Stimulated activated CD8-positive, alpha-beta memory T cell treated with anti-CD3 and anti-CD28 coated beads, Interleukin-12 subunit alpha, Interleukin-12 subunit beta, amount 100 ng/mL, for 24 hours (primary cell): ENCODE data around the gene CREB3L4.
A peak's percentile ranks its signal among the peaks of the same experiment; 100 is the strongest.

ENCODE experiments used
- DNase-seq: peaks from one replicate; pipeline ENCODE4 v3.0.0-alpha.2; 2020; ENCODE audit errors: extremely low read depth

Gene CREB3L4

DNA sequence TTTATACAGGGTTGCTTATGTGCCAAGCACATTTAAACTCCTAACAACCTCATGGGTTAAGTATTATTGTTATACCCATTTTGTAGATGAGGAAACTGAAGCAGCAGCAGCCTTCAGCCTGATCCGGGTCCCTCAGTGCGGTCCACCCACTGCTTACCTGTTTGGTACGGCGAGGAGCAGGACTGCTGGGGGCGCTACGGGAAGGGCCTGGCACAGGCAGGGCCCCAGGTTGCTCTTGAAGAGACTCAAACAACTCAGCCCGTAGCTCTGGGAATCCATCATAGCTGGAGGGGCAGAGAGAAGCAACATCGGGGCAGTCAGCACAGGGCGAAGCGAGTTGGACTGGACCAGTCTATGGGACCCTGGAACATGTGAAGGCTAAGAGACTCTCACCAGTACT is 30.4 kb upstream of the CREB3L4 start:
- no peak for DNase-seq

DNA sequence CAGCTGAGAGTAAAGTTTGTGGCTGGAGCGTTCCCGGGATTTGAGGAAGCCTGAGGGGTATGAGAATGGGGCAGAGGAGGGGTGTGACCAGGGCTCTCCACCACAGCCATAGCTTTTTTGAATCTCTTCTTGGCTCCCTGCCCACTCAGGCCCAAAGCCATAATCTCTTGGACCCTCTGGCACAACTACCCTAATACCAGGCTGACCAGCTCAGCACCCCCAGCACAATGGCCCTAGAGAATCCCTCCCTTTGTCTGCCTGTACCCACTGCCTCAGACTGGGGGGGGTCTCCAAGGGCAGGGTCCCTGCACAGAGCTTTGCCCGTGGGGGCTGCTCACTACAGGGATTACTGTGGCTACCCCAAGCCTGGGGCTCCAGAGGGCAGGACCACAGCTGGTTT is 28.7 kb upstream of the CREB3L4 start:
- DNase-seq: no peak

DNA sequence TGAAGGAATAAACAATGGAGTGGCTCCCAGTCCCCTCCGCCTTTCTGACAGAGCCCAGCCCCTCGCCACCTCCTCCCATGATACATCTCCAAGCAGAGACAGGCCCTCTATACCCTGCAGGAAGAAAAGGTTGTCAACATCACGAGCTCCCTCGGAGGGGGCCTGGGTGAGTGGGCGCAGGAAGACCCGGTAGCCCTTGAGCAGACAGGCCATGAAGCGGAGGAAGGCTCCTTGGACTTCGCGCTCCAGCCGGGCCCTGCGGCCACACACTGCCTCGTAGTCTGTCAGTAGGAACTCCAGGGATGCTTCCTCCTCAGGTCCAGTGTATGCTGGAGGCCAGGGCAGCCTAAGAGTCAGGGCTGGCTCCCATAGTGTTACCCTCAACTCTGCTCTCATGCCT is 28.2 kb upstream of the CREB3L4 start:
- no peak for DNase-seq

DNA sequence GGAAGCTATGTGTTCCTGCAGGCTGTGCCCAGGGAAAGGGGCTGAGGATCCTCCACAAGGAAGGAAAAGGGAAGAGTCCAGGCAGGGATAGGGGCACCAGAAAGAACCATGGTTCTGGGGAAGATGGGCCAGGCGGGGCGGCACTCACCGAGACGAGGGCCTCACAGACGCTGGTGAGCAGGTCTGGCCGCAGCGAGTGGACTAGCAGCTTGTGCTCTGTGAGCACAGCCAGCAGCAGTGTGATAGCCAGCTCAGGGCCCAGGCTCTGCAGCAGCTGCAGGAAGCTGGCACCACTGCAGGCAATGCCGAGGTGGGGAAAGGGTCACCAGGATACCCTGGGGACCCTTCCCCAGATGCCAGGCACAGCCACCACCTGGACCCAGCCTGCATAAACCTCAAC is 26.9 kb upstream of the CREB3L4 start:
- no peak for DNase-seq

DNA sequence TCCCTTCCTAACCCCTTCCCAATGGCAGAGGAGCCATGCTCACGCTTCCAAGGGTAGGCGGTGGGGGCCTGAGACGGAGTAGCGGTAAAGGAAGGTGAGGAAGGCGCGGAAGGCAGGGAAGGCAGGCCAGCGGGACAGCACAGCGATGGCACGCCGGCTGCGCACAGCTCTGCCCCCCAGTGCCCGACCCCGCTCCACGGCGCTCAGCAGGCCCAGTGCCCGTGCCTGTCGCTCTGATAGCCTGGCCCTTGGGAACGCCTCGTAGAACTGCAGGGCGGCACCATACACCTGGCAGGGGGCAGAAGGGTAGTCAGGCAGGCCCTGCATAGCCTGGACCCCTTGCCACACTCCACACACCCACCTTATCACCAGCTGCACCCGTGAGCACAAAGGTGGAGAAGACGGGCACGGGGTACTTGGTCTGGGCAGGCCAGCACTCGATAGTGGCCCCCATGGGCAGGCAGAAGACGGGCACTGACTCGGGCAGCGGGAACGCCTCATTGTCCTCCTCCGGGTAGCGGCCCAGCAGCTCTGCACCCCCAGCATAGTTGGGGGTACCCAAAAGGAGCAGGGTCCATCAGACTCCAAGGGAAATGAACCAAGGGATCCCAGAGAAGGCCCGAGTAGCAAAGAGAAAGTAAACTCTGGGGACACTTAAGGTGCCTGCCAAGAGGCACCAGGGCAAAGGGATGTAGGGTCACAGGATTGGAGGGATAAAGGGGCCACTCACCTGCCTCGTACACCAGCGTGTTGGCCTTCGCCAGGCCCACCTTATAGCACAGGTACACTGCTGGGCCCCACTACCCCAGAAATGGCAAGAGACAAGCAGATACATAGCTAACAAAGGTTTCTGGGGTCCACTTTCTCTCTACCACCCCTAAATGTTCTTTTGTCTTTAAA is 25.6 kb upstream of the CREB3L4 start:
- DNase-seq: no peak

DNA sequence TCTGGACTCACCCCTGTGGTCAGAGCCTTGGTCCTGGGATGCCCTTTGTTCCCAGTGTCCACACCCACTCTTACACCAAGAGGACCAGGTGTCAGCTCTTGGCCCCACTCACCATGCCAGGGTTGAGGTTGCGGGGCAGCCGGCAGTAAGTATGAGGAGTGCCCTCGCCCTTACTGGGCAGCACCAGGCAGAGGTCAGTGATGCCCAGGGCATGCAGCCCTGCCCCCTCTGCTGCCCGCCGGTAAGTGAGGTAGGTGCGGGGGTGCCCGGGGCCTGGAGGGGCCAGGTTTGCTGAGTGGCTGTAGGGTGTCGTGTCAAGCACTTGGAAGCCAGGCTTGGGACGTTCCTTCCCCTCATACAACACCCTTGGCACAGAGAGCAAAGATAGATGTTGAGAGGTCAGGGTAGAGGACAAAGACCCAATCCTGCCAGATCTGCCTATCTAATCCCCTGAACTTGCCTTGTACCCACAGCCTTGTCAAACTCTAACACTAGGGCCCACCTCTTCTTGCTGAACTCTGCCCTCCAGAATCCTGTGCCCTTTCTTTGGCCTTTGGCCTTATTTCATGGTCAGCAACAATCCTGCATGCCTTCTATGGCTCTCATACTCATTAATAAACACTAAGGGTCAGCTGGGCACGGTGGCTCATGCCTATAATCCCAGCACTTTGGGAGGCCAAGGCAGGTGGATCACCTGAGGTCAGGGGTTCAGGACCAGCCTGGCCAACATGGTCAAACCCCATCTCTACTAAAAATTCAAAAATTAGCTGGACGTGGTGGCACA is 24.7 kb upstream of the CREB3L4 start:
- DNase-seq: no peak

DNA sequence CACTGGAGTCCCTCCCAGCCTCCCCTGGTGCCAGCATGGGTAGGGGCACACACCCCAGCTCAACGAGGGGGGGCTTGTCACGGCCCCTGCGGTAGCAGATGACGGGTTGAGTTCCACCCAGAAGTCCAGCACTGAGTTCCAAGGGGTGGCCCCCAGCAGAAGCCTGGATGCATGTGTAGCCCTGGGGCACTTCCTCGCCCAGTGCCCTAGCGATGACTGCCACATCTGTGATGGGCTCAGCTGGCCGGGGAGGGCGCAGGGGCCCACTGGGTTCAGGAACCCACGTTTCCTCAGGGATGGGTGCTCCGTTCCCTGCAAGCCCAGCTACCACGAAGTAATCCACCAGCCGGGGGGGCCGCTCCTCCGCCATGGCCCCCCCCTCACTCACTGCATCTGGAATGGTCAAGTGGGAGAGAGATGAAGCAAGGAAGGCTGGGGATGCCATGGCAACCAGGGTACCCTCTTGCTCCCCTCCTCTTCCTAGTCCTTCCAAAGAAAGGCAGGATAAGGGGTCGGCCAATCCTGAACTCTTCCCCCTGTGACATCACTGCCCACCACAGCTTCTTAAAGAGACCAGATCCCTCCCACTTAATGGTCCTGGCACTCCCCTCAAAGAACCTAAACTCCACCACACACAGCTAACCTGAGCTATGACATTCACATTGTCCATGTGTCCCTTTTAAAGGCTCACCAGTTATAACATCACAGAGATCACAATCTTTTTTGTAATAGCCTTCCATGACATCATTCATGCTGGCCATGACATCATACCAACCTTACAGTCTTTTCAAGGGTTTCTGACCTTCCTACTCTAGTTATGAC is 23.5 kb upstream of the CREB3L4 start:
- DNase-seq: no peak

DNA sequence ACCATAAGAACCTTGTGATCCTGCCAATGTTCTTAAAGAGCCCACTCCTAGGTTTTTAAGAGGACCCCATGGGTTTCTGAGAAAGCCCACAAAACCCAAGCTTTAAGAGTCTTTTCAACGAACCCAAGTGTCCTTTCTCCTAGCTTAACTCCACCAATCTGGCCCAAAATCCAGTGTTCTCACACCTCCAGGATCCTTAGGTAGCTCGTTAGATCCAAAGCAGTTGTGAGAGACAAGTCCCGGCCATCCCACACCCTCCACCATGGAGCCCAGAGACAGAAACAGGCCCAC is 22.9 kb upstream of the CREB3L4 start:
- no peak for DNase-seq

DNA sequence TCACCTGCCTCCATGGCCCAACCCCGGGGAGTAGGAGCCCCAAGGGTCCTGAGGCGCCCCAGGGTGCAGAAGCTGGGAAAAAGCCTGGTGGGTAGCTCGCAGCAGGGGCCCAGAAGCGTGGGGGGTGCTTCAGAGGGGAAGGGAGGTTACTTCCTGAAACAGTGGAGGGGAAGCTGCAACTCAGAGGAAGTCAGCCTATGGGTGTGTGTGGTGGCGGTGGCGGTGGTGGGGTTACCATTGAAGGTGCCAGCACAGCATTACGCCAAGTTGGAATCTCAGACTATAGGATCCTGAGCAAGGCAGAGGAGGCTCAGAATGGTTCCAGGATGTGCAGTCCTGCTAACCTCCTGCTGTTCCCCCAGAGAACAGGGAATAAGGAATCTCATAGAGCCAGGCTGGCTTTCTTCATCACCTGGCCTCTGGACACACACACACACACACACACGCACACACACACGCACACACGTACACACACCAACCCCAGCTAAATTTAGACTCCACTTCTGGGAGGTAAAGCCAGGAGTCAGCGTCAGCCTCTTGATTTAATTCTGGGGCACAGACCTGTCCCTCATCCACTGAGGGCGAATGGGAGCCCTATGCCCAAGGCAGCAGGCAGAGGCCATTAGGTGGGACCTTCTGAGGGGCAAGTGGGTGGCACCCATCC is 22.4 kb upstream of the CREB3L4 start:
- no peak for DNase-seq

DNA sequence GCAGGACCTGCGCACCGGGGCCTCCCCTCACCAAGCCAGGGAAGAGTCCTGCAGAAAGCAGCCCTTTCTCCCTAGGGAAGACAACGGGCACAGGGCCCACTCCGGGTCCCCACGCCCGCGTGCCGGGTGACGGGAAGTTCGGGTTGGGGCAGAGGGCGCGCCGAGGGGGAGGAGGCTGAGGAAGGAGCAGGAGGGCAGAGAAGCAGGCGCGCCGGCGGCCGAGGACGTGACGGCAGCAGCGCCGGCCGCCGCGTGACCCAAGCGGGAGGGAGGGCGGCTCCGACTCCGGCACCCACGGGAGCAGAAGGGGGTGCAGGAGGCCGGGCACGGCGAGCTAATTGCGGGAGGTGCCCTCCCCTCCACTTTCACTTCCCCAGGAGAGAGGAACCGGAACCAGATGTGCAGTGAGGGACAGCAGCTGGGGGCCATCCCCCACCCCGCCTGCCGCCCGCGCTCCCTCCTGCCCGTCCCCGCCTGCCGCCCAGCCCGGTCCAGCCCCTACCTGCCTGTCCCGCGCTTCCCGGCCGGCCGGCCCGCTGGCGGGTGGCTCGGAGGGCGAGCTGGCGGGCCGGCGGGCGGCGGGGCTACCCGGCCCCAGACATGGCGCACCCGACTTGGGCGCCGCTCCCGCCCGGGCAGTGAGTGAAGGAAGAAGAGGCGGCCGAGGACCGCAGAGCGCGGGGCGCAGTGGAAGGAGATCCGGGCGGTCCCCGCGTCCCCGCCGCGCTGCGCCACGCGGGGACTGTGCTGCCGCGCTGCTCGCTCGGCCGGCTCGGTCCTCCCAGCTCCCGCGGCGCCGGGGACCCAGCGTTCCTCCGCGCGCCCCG is 21.7 kb upstream of the CREB3L4 start:
- DNase-seq: no peak

DNA sequence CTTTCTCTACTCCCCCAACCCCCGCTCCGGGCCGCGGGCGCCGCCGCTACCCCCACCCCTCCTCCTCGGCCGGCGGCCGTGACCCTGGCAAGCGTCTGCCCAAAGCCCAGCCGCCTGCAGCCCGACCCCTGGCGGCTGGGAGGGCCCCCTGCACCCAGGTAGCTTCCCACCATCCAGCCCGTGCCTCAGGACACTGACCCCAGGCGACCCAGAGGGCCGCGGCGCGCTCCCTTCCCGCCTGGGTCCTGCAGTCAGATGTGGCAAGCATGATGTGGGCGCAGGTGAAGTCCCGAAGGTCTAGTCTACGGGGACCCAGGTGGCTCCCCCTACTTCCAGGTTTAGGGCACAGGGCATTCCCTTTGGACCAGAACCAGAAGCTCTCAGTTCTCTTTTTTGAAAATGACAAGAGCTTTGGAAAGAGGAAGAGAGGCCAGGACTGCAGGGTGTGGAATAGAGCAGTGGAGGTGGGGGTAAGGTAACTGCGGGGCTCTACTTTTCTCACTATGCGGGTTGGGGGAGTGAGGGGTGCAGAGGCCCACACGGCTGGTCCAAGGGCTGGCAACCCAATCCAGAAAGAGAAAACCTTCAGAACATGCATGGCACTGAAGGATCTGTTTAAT is 21.0 kb upstream of the CREB3L4 start, which contains the start of gene DENND4B:
DENND4B (minus strand) TSS at position 97 of the 620 bp plus-strand sequence. CDS start 2,344 bp downstream, outside the sequence.
- no peak for DNase-seq

DNA sequence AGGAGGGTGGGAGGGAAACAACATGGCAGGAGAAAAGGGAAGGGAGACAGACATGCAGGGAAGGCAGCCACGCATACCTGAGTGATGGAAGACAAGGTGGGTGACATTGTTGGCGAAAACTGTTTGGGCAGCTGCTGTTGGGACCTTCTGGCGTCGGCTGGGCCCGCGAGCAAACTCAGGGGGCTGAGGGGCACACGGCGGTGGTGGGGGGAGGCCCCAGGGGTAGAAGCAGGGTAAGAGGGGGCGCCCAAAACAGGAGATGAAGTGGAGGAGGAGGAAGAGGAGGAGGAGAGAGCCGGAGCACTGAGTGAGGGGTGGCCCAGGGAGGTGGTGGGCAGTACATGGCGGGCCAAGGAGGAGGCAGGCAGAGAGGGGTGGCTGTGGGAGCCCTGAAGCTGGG is 16.5 kb upstream of the CREB3L4 start:
- no peak for DNase-seq

DNA sequence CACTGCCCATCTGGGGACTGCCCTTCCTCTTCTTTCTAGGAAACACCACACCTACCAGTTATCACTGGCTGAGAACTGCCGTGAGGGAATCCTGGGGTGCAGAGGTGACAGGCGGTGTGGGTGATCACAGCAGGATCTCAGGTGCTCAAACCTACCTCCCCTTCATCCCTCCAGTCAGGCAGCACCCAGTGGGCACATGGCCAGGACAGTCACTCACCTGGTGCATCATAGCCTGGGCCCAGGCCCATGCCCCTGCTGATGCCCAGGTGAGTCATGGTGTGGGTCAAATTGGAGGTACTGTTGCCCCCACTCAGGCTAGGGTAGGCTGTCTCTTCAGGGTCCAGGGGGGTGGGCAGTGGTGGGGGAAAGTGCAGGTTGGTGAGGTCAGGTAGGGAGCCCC is 15.9 kb upstream of the CREB3L4 start:
- no peak for DNase-seq

DNA sequence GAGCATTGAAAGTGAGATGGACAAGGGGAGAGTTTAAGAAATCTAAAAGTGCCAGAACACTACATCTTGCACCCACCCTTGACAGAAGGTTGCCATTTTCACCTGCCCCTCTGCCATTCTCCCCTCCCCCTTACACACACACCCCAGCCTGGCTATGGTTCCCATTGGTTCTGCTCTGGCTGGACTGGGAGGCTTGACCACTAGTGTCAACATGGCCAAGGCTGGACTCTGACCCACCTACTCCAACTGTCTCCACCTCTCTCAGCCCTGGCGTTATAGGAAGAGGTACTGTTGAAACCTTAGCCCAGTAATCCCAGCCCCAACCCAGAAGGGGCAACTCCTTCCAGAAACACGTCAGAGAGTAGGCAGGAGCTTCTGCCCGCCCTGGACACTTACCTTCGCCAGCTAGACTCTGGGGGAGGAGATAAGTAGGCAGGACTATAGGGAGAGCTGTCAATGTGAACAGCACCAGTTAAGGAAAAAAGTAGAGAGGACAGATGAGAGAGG is 13.8 kb upstream of the CREB3L4 start:
- DNase-seq: no peak

DNA sequence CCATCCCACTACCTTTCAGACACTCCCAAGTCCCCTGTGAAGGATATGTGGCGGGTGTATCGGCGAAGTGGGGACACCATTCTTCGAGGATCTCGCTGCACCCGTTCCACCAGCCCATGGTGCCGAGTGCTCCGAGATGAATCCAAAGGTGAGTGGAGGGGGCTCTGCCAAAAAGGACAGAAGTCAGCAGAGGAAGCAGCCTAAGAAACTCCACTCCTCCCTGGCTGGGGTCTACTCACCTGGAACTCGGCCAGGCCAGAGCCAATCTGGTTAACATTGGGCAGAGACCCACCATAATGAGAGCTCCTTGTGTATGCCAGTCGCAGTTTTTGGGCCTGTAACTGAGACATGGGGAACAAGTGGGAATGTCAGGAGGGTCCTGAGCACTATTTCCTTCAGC is 12.9 kb upstream of the CREB3L4 start:
- no peak for DNase-seq

DNA sequence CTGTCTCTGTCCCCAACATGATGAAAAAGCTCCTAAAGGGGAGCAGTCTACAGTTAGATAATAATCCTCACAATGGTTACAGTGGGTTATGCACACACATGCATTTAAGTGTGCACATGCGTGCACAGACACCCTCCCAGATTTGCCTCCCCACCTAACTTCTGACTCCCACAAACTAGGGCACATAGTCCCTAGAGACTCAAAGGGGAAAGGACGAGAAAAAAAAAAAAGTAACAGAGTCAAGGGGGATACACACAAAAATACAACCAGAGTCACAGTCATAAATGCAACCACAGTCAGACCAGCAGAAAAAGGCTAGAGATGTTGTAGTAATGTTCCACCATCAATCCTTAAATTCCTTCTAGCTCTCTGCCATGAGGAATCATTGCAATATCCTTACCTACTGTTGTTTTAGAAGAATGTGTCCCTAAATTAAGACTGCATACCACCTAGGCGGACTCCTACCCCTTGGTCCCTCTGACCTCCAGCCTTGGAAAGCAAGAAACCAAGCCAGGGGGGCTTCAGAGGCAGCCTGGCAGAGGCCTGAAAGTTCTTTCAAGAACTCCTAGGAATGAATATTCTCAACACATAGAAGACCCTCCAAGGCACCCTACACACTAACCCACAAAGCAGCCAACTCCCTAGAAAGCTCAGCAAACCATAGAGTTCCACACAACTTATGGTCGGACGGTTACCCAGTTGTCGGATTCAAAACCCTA is 10.5 kb upstream of the CREB3L4 start:
- DNase-seq: no peak

DNA sequence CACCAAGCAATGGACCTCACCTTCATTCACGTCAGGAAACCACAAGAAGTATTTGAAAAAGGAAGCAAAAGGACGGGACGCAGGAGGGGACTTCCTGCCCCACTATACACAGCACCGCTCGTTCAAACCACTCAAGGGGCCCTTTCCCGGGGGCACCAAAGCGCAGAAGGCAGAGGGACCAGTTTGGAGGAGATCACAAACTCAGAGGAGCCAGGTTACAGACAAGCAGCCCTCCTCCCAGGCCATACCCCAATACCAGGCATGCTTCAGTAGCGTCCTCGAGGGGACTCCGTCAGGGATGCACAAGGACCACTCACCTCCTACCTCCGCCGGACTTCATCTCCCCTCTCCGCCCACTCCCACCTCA is 10.0 kb upstream of the CREB3L4 start:
- no peak for DNase-seq

DNA sequence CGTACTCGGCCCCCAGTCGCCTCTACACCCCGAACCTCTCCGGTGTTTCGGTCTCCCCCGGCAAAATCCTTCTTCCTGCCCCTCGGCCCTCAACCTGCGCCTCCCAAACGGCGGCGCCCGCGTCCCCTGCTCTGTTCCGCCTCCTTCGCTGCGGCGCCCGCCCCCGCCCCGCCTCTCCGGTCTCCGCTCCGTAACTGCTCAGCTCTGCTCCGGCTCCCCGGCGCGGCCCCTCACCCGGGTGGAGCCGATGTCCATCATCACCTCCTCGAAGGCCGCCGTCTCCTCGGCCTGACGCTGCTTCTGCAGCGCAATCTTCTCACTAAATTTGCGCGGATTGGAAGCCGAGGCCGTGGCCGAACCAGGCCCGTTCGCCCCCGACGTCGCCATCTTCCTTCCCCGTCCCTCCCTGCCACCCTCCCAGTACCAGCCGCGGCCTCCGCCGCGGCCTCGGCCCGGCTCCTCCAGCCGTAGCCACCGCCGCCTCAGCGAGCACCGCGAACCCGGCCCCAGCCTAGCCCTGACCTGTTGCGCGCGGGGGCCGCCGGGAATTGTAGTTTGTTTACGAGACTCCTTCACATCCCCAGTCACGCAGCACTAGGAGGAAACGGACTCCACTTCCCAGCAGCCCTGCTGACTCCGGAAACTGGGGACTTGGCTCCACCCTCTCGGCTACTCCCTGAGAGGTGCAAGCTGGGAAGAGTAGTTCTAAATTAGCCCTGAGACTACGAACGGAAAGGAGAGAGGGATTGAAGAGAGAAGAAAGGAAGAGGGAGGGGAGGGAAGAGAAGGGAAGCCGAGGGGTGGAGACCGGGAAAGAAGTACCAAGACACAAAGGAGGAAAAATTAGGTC is 9.4 kb upstream of the CREB3L4 start, which contains the start of gene CRTC2:
CRTC2 (minus strand) TSS at position 502 of the 850 bp plus-strand sequence; CDS start at position 387, 115 bp downstream.
- peak; percentile 94 for DNase-seq

DNA sequence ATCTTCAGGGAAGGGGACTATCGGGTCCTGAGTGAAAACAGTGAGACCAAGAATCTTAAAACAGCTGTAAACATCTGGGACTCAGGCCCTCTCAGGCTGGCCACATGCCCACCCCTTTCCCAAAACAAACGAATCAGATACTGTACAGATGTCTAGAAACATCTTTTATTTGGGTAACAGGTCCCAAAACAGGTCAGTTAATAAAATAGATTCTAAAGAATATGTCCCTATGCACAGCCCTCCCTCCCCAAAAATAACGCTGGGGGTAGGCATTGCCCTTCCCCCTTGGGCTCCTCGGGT is 8.8 kb upstream of the CREB3L4 start:
- no peak for DNase-seq
